ENCODE results near the gene MBTPS2.
"Not testable (repeated sequence)": the region's sequence is repeated elsewhere in the genome, so short reads cannot be mapped to it uniquely, and the experiment has no call there.

MBTPS2 gene

GRCh38 chrX:21853578-21853977, 14.2 kb downstream of the MBTPS2 start:
- H3K4me1 ChIP-seq, result no peaks in the 10 kb centered on the region
- H3K4me3 ChIP-seq, result no peak overlapping the region
- no peaks in the 10 kb centered on the region for H4K20me1 ChIP-seq
- H3K36me3 ChIP-seq, result peaks cover 46% of the 10 kb centered on the region
- H3K4me2 ChIP-seq, result no peak overlapping the region
- H3K9me3 ChIP-seq, result peaks cover 22% of the 10 kb centered on the region
- no peak overlapping the region for H3K9ac ChIP-seq
- H3K27ac ChIP-seq, result no peak overlapping the region
- no peak for TF ChIP-seq Cebpa-rat (IDR thresholded peaks at IDR 0.05)
- no peaks in the 10 kb centered on the region for H3K27me3 ChIP-seq

- H4K20me1 ChIP-seq, result no peaks in the 10 kb centered on the region
- no peak within 1 kb of the TSS for H3K9ac ChIP-seq
- no peak for TF ChIP-seq Cebpa-rat (IDR thresholded peaks at IDR 0.05)
- no peak within 1 kb of the TSS for H3K4me3 ChIP-seq
- H3K36me3 ChIP-seq, result peaks cover 40% of the 10 kb centered on the region
- H3K27ac ChIP-seq, result no peak within 1 kb of the TSS
- no peak within 1 kb of the TSS for H3K4me2 ChIP-seq
- no peaks in the 10 kb centered on the region for H3K27me3 ChIP-seq
- no peaks in the 10 kb centered on the region for H3K4me1 ChIP-seq
- peaks cover 22% of the 10 kb centered on the region for H3K9me3 ChIP-seq
These were observed 16.6 kb downstream of the MBTPS2 start, which contains the start of gene YY2 for GRCh38 chrX:21855937-21856415. Gene YY2, plus strand, starts transcription at chrX:21855987. Its CDS starts 498 bp downstream, at chrX:21856485.

GRCh38 chrX:21856504-21856903, 17.1 kb downstream of the MBTPS2 start:
- no peaks in the 10 kb centered on the region for H4K20me1 ChIP-seq

DNA sequence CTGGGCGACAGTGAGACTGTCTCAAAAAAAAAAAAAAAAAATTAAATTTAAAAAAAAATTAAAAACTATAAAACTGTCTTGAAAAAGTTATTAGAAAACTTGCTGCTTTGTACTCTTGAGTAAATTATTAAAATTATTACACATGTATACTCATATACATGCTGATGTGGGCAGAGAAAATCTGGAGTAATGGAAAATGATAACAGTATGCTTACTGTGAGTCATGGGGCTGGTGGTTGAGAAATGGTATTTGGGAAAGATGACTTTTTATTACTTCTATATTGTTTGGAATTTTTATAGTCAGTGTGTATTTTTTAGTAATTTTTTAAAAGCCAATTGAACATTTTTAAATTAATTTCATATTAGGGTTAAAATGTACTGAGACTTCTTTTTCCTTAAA, 23.8 kb downstream of the MBTPS2 start:
- no peak overlapping the region for H3K4me2 ChIP-seq
- H3K4me3 ChIP-seq, result no peak overlapping the region
- no peaks in the 10 kb centered on the region for H3K27me3 ChIP-seq
- H3K9ac ChIP-seq, result no peak overlapping the region
- H3K27ac ChIP-seq, result no peak overlapping the region
- H3K9me3 ChIP-seq, result no peaks in the 10 kb centered on the region
- TF ChIP-seq Cebpa-rat (IDR thresholded peaks at IDR 0.05), result no peak
- no peaks in the 10 kb centered on the region for H3K4me1 ChIP-seq
- no peaks in the 10 kb centered on the region for H3K36me3 ChIP-seq
- H4K20me1 ChIP-seq, result no peaks in the 10 kb centered on the region

More at GRCh38 chrX:21856504-21856903, 17.1 kb downstream of the MBTPS2 start:
- Histone ChIP-seq H3K4me1 (no peaks in the 10 kb centered on the region), H3K27ac (no peak overlapping the region), H3K27me3 (no peaks in the 10 kb centered on the region), H3K4me3 (no peak overlapping the region), H3K9me3 (peaks cover 22% of the 10 kb centered on the region), H3K4me2 (no peak overlapping the region), H3K9ac (no peak overlapping the region), H3K36me3 (peaks cover 35% of the 10 kb centered on the region)
- no peak for TF ChIP-seq Cebpa-rat (IDR thresholded peaks at IDR 0.05)

- no peaks in the 10 kb centered on the region; the same call in 1 of the 2 replicates for H3K36me3 ChIP-seq
- H3K27me3 ChIP-seq, result no peaks in the 10 kb centered on the region
These were observed 26.0 kb downstream of the MBTPS2 start for GRCh38 chrX:21865436-21865835.

DNA sequence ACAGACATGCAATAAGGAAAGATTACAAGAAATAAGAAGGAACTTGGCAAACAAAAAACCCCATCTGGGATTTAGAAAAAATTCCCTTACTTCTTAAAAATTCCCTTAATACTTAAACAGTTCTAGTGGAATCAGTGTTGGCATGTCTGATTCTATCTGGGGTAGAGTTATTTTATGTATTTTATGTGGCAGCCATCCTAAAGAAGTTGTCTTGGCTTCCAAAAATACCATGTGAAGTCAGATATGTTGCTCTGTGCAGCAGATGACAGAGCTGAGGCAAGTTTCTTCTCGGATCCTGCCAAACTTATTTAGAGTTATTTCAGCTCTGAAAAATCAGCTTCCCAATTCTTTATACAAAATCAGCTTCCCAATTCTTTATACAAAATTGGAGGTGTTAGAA, 31.1 kb downstream of the MBTPS2 start:
- no peaks in the 10 kb centered on the region; the same call in 1 of the 2 replicates for H3K36me3 ChIP-seq
- H3K4me1 ChIP-seq, result no peaks in the 10 kb centered on the region
- no peak for TF ChIP-seq Cebpa-rat (IDR thresholded peaks at IDR 0.05)
- H3K27me3 ChIP-seq, result no peaks in the 10 kb centered on the region
- no peak overlapping the region for H3K27ac ChIP-seq
- no peak overlapping the region for H3K4me3 ChIP-seq
- H3K9me3 ChIP-seq, result no peaks in the 10 kb centered on the region
- no peaks in the 10 kb centered on the region for H4K20me1 ChIP-seq
- H3K4me2 ChIP-seq, result no peak overlapping the region
- H3K9ac ChIP-seq, result no peak overlapping the region

More at GRCh38 chrX:21865436-21865835, 26.0 kb downstream of the MBTPS2 start:
- no peaks in the 10 kb centered on the region for H3K9me3 ChIP-seq
- no peaks in the 10 kb centered on the region for H3K4me1 ChIP-seq
- no peak overlapping the region for H3K4me2 ChIP-seq
- H3K4me3 ChIP-seq, result no peak overlapping the region
- no peak for TF ChIP-seq Cebpa-rat (IDR thresholded peaks at IDR 0.05)
- H3K27ac ChIP-seq, result no peak overlapping the region
- no peak overlapping the region for H3K9ac ChIP-seq
- no peaks in the 10 kb centered on the region for H4K20me1 ChIP-seq

DNA sequence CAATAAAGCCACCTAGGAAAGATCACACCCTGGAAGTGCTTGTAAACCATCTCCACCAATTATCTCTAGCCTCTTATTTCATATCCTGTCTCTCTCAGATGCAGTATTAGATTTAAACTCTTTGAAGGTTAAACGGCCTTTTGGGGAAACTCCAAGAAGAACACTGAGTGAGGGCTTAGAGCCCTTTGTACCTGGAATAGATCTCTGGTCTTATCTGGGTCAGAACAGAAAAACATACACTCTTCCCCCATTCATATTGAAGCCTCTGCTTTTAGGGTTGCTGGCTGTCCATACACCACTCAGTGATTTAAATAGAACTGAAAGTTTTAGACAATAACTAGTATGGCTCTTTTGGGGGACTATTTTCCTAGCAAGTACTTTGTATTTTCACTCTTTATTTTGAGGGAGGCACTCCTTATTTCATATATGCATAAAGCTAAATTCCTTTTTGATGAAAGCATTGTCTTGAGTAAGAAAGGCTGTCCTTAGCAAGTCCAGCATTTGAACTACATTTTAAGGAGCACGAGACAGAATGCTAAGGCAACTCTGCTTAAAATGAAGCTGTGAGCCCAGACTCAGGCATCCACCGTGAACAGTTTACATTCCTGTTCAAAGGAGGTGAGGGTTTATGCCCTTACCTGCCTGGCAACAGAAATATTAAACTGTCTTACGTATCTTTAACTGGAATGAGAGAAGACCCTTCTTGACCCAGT, 33.8 kb downstream of the MBTPS2 start:
- Histone ChIP-seq H3K4me2 (no peak overlapping the region), H3K9me3 (no peaks in the 10 kb centered on the region), H3K4me3 (no peak overlapping the region), H3K4me1 (no peaks in the 10 kb centered on the region), H4K20me1 (no peaks in the 10 kb centered on the region), H3K36me3 (no peaks in the 10 kb centered on the region; the same call in 1 of the 2 replicates), H3K27me3 (no peaks in the 10 kb centered on the region), H3K9ac (no peak overlapping the region), H3K27ac (no peak overlapping the region)
- no peak for TF ChIP-seq Cebpa-rat (IDR thresholded peaks at IDR 0.05)

GRCh38 chrX:21874182-21874581, 34.8 kb downstream of the MBTPS2 start:
- H3K4me2 ChIP-seq, H3K4me1 ChIP-seq, H3K27ac ChIP-seq, H3K27me3 ChIP-seq, H4K20me1 ChIP-seq, H3K9me3 ChIP-seq, H3K4me3 ChIP-seq, H3K9ac ChIP-seq, H3K36me3 ChIP-seq: not testable (repeated sequence)

- H3K4me1 ChIP-seq, result no peaks in the 10 kb centered on the region
- H3K4me2 ChIP-seq, result no peak overlapping the region
- H4K20me1 ChIP-seq, result no peaks in the 10 kb centered on the region
- TF ChIP-seq Cebpa-rat (IDR thresholded peaks at IDR 0.05), result no peak
- no peaks in the 10 kb centered on the region for H3K27me3 ChIP-seq
- H3K27ac ChIP-seq, result no peak overlapping the region
- H3K9ac ChIP-seq, result no peak overlapping the region
- no peak overlapping the region for H3K4me3 ChIP-seq
- 0 out of 2 replicates have a peak, but pooled peaks cover 4% of the 10 kb centered on the region for H3K36me3 ChIP-seq
- no peaks in the 10 kb centered on the region for H3K9me3 ChIP-seq
These were observed 35.6 kb downstream of the MBTPS2 start for GRCh38 chrX:21875013-21875412.

DNA sequence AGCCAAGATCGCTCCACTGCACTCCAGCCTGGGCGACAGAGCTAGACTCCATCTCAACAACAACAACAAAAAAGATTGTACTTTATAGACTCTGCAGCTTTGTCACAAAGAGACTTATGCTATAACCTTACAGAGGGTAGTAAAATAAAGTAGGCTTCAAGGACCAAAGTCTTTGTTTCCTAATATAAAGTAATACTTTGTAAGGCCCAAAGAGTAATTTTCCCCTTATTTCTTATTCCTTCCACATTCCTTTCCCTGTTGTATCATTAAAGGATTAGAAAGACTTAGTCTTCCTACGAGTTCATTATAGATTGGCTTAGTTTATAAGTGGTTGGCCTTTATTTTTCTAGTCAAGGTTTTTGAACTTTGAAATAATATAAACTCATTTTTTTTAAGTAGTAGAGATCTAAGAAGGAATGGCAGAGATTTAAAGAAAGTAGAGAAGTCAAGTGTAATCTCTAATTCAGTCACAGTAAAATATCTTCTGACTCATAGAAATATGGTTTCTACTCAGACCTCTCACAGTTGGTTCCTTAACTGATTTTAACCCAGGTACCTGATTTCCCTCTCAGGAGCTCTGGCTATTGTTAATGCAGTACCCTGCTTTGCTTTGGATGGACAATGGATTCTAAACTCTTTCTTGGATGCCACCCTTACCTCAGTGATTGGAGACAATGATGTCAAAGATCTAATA, 42.6 kb downstream of the MBTPS2 start:
- no peaks in the 10 kb centered on the region for H3K9me3 ChIP-seq
- H3K36me3 ChIP-seq, result 0 out of 2 replicates have a peak, but pooled peaks cover 7% of the 10 kb centered on the region
- H3K27me3 ChIP-seq, result no peaks in the 10 kb centered on the region
- H3K4me2 ChIP-seq, result no peak overlapping the region
- no peak for TF ChIP-seq Cebpa-rat (IDR thresholded peaks at IDR 0.05)
- H4K20me1 ChIP-seq, result no peaks in the 10 kb centered on the region
- no peak overlapping the region for H3K9ac ChIP-seq
- H3K27ac ChIP-seq, result no peak overlapping the region
- H3K4me1 ChIP-seq, result no peaks in the 10 kb centered on the region
- H3K4me3 ChIP-seq, result no peak overlapping the region

All from BLaER1 (cell line).